ENCODE data around the gene NCAM2. TPM values are rescaled to one million over a fixed set of nuclear protein-coding genes. Genes with fewer than 3 reads are reported as not detected.

Gene NCAM2
- polyA plus RNA-seq, 3 donors = not detected

DNA sequence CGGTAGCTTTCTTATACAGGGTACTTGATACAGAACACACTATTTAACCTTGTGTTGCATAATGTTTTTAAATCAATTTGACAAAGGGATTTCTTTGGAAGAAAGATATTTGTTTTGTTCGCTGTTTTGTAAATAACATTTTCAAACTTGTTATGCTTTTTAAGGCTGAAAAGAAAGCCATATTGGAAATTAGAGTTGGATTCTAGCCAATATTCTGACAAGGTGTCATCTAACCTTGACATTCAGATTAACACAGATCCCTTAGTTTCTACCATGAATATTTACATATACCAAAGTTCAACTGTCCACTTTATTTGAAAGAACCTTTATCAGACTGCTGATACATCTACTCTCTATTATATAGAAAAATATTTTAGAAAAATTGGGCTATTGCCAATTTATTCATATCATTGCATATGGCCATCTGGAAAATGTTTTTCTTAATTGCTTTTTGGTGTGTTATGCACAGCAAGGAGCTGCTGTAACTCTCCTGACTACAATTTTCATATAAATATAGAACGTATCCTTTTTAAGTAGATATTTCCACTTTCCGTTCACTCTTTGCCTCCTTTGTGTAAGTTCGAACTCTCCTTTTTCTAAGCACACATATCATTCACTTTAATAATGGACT, 206.3 kb downstream of the NCAM2 start:
- no CpG with 5 or more reads among the region's 5 CpGs for WGBS (ENCODE audit: insufficient coverage)
- TF ChIP-seq, protein P1, sequence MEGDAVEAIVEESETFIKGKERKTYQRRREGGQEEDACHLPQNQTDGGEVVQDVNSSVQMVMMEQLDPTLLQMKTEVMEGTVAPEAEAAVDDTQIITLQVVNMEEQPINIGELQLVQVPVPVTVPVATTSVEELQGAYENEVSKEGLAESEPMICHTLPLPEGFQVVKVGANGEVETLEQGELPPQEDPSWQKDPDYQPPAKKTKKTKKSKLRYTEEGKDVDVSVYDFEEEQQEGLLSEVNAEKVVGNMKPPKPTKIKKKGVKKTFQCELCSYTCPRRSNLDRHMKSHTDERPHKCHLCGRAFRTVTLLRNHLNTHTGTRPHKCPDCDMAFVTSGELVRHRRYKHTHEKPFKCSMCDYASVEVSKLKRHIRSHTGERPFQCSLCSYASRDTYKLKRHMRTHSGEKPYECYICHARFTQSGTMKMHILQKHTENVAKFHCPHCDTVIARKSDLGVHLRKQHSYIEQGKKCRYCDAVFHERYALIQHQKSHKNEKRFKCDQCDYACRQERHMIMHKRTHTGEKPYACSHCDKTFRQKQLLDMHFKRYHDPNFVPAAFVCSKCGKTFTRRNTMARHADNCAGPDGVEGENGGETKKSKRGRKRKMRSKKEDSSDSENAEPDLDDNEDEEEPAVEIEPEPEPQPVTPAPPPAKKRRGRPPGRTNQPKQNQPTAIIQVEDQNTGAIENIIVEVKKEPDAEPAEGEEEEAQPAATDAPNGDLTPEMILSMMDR (IDR thresholded peaks at IDR 0.05) = no peak
- no peaks in the 10 kb centered on the region for H3K27me3 ChIP-seq (ENCODE audit: control insufficient read depth in 2 of 2, insufficient read depth in 2 of 2, low read length in 2 of 2)
- H2AFZ ChIP-seq (ENCODE audit: insufficient read depth, low read depth, low read length, poor library complexity, severe bottlenecking) = no peak overlapping the region
- intact Hi-C loops (cut with micrococcal nuclease) = no loop called here
- H3K36me3 Mint-ChIP-seq = no peaks in the 10 kb centered on the region
- no peak overlapping the region for H3K27ac ChIP-seq (ENCODE audit: low read depth in 1 of 2, low read length in 2 of 2)
- no peaks in the 10 kb centered on the region for H3K4me1 Mint-ChIP-seq
- H3K4me3 ChIP-seq (replicated peaks in 1 of 3; ENCODE audit: low read depth in 2 of 3, low read length in 3 of 3) = no peak overlapping the region
- H3K79me2 ChIP-seq (ENCODE audit: insufficient read depth, low read length) = no peaks in the 10 kb centered on the region
- peaks cover 0 to 9% of the 10 kb centered on the region in 2 donors for H3K4me1 ChIP-seq (ENCODE audit: control insufficient read depth in 1 of 2, insufficient read depth in 2 of 2, low read length in 2 of 2)
- no peak overlapping the region for H3K9ac ChIP-seq (ENCODE audit: insufficient read depth, low read length, poor library complexity, severe bottlenecking)
- no peak for DNase-seq
- no peaks in the 10 kb centered on the region for H3K9me3 Mint-ChIP-seq
- H3K9me3 ChIP-seq (replicated peaks in 1 of 2; ENCODE audit: control insufficient read depth in 1 of 2, insufficient read depth in 1 of 2, low read length in 2 of 2) = no peaks in the 10 kb centered on the region
- H3K4me2 ChIP-seq (replicated peaks; ENCODE audit: extremely low read depth, low read length, poor library complexity, severe bottlenecking) = no peak overlapping the region
- no peak overlapping the region for H3K27ac Mint-ChIP-seq
- H3K27me3 Mint-ChIP-seq (ENCODE audit: low read depth in 3 of 3) = no peaks in the 10 kb centered on the region
- H3K36me3 ChIP-seq (replicated peaks in 1 of 2; ENCODE audit: control insufficient read depth in 1 of 2, insufficient read depth in 2 of 2, low read length in 2 of 2) = no peaks in the 10 kb centered on the region
- no peaks in the 10 kb centered on the region for H4K20me1 ChIP-seq (ENCODE audit: insufficient read depth, low read length)
- no peak overlapping the region for H3K4me3 Mint-ChIP-seq

DNA sequence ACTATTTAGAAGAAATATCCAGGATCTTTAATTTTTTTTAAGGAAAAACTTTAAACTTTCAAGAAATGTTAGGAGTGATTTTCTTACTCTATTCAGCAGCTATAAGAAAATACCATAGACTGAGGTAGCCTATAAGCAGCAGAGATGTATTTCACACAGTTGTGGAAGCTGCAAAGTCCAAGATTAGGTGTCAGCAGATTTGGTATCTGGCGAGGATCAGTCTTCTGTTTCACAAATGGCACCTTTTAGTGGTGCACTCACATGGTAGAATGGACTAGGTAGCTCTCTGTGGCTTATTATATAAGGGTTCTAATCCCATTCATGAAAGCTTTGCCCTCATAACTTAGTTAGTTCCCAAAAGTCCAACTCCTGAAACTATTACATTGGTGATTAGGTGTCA, 207.4 kb downstream of the NCAM2 start:
- H3K79me2 ChIP-seq (ENCODE audit: insufficient read depth, low read length) = no peaks in the 10 kb centered on the region
- no peak overlapping the region for H3K27ac ChIP-seq (ENCODE audit: low read depth in 1 of 2, low read length in 2 of 2)
- WGBS (ENCODE audit: insufficient coverage) = no CpG with 5 or more reads among the region's 1 CpG
- Mint-ChIP-seq H3K36me3 (no peaks in the 10 kb centered on the region), H3K27me3 (ENCODE audit: low read depth in 3 of 3) (no peaks in the 10 kb centered on the region), H3K27ac (no peak overlapping the region), H3K4me1 (no peaks in the 10 kb centered on the region), H3K9me3 (no peaks in the 10 kb centered on the region), H3K4me3 (no peak overlapping the region)
- no peaks in the 10 kb centered on the region for H3K9me3 ChIP-seq (replicated peaks in 1 of 2; ENCODE audit: control insufficient read depth in 1 of 2, insufficient read depth in 1 of 2, low read length in 2 of 2)
- peaks cover 0 to 9% of the 10 kb centered on the region in 2 donors for H3K4me1 ChIP-seq (ENCODE audit: control insufficient read depth in 1 of 2, insufficient read depth in 2 of 2, low read length in 2 of 2)
- no peaks in the 10 kb centered on the region for H3K27me3 ChIP-seq (ENCODE audit: control insufficient read depth in 2 of 2, insufficient read depth in 2 of 2, low read length in 2 of 2)
- DNase-seq = no peak
- no peaks in the 10 kb centered on the region for H3K36me3 ChIP-seq (replicated peaks in 1 of 2; ENCODE audit: control insufficient read depth in 1 of 2, insufficient read depth in 2 of 2, low read length in 2 of 2)
- TF ChIP-seq, protein P1 (IDR thresholded peaks at IDR 0.05) = no peak
- intact Hi-C loops (cut with micrococcal nuclease) = no loop called here
- H4K20me1 ChIP-seq (ENCODE audit: insufficient read depth, low read length) = no peaks in the 10 kb centered on the region
- H3K4me2 ChIP-seq (replicated peaks; ENCODE audit: extremely low read depth, low read length, poor library complexity, severe bottlenecking) = no peak overlapping the region
- H3K4me3 ChIP-seq (replicated peaks in 1 of 3; ENCODE audit: low read depth in 2 of 3, low read length in 3 of 3) = no peak overlapping the region
- no peak overlapping the region for H3K9ac ChIP-seq (ENCODE audit: insufficient read depth, low read length, poor library complexity, severe bottlenecking)
- no peak overlapping the region for H2AFZ ChIP-seq (ENCODE audit: insufficient read depth, low read depth, low read length, poor library complexity, severe bottlenecking)

Measured in CD14-positive monocyte (primary cell).